HG02840 (cell line): ENCODE measurements around the gene MC4R.
"Not testable (repeated sequence)": the region's sequence is repeated elsewhere in the genome, so short reads cannot be mapped to it uniquely, and the experiment has no call there.

ENCODE experiments used
- ATAC-seq: cut with Tn5 transposase; IDR thresholded peaks from one replicate; pipeline ENCODE4 v1.9.1; 2021; ENCODE audit warnings: mild to moderate bottlenecking, moderate library complexity, moderate number of reproducible peaks; ENCODE audit not compliant: unreplicated experiment, low FRiP score

The MC4R gene

DNA sequence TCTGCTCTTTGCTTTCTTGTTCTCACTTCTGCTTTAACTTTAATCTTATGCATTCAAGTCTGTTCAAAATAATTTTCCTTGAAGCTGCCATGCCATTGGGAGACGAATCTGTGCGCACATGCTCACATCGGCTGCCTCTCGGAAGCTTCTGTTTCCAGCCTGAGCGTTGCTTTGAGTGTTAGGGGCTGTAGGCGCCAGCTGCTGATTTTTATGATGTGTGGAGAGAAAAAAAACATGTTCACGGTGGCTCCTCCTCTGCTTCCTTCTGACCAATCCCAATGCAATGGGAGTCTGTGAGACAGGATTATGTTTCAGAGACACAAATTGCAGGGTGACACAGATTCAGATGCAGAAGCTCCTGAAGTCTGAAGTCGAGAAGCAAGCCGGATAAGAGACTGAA, at the start of gene MC4R:
Gene MC4R (minus strand): TSS at position 180 of the 400 bp plus-strand sequence. CDS start 426 bp downstream, outside the sequence.
- ATAC-seq, result no peak

DNA sequence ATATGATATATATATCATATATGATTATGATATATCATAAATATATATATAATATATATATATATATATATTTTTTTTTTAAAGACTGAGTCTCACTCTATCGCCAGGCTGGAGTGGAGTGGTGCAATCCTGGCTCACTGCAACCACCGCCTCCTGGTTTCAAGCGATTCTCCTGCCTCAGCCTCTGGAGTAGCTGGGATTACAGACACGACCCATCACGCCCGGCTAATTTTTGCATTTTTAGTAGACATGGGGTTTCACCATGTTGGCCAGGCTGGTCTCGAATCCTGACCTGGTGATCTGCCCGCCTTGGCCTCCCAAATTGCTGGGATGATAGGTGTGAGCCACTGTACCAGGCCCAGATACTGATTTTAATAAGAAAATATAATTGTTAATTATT, 49.7 kb upstream of the MC4R start:
- not testable (repeated sequence) for ATAC-seq

DNA sequence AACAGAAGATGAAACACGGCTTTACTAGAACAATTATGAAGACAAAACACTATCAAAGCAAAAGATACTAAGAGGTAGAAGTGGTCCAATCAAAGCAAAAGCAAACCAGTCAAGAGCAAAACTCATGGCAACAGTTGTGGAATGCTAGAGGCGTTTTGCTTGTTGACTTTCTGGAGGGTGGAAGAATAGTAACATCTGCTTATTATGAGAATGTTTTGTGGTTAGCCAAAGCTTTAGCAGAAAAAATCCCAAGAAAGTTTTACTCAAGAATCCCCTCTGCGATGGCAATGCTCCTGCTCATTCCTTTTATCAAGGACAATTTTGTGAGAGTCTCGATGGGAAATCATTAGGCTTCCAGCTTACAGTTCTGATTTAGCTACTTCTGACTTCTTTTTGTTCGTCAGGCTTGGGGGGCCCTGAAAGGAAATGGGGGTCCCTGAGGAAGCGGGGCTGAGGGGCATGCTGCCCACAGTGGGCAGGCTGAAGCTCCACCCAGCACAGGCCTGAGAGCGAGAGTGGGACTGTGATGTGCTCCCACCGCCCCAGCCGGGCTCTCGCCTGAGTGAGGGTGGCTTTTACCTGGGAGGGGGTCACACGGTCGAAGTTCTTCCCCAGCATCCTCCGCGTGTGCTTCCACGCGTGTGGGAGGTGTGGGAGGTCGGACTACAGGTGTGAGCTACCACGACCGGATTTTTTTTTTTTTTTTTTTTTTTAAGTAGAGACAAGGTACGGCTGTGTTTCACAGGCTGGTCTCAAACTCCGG, 49.0 kb upstream of the MC4R start:
- ATAC-seq, result no peak

DNA sequence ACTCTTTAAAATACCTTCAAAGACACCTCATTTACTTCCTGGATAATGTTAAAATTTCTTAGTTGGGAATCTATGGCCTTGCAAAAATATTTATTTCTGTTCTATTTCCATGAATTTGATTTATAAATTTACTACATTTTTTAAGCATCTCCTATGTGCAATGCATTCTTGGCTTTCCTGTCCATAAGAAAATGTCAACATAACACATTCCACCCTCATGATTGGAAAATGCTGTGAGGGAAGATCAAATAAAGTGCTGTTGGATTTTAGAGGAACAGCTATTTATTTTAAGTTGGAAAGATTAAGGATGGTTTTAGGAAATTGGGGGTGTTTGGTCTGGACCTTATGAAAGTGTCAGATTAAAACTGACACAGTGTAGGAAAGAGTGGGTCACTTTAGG, 45.4 kb upstream of the MC4R start:
- no peak for ATAC-seq

DNA sequence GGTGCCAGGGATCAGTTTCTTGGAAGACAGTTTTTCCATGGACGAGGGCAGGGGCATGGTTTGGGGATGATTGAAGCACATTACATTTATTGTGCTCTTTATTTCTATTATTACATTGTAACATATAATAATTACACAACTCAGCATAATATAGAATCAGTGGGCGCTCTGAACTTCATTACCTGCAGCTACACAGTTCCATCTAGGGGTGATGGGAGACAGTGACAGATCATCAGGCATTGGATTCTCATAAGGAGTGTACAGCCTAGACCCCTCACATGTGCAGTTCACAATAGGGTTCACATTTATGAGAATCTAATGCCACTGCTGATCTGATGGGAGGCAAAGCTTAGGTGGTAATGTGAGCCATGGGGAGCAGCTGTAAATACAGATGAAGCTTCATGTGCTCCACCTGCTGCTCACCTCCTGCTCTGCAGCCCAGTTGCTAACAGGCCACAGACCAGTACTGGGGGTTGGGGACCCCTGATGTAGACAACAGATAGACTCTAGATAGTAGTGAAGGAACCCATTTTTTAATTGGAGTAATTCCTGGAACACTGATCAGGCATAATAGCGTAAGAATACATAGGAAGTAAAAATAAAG, 41.5 kb upstream of the MC4R start:
- ATAC-seq, result no peak

DNA sequence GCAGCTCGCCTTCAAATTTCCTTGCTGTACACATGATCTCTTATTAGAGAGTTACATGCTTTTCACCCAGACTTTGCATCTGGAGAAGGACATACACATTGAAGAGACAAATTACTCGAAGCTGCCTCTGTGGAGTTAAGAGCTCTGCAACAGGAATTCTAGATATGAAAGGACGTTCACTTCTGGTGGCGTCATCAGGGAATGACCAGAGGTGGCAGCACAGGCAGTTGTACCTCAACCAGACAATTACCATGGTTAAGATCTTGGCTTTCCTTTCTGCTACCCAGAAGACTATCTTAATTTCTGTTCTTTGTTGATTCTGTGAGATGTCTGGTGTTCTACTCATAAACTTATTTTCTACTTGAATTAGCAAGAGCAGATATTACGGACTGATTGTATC, 39.1 kb upstream of the MC4R start:
- no peak for ATAC-seq

DNA sequence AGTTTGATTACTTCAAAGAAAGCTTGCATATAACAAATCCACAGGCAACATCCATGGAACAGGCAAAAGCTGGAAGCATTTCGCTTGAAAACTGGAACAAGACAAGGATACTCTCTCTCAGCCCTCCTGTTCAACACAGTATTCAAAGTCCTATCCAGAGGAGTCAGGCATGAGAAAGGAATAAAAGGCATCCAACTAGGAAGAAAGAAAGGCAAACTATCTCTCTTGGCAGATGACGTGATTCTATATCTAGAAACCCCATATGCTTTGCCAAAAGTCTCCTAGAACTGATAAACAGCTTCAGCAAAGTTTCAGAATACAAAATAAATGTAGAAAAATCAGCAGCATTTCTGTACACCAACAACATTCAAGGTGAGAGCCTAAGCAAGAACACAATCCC, 34.1 kb upstream of the MC4R start:
- ATAC-seq, result no peak

DNA sequence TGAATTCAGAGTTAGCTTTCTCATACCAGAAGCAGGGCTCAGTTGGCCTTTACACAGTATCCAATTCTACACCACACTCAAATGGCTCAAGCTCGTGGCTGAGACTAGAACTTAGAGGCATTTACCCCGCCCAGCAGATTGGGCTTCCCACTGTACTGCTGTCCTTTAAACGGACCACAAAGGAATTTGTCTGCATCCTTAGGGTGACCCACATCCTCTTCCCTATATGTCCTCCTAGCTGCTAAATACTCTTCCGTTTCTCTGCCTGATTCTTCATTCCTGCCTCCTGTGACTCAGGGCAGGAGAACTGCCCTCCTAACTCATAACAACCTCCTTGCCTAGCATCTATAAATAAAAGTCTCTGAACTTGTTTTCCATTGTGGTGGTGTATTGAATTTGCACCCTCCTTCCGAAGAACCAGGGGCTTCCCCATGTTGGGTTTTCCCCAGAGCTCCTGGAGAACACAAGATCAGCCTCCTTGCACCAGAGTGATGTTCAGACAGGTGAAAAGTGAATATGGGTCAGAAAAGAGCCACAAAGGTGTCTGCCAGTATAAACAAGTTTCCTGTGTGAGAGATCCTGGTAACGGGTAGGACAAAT, 32.0 kb upstream of the MC4R start:
- ATAC-seq, result no peak

DNA sequence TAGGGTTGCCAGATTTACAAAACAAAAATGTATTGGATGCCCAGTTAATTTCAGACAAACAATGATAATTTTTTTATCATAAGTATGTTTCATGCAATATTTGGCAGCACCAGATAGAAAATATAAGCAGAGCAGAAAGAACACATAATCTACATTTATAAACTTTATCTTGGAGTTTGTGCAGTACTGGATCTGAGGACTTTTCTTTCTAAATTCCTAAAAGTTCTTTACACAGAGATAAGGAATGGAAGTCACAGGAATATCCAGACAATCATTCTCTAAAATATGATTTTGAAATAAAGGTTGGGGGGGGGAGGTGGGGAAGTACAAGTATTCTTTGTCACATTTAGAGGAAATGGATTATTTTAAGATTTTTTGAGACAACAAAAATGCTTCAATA, 28.8 kb upstream of the MC4R start:
- no peak for ATAC-seq

DNA sequence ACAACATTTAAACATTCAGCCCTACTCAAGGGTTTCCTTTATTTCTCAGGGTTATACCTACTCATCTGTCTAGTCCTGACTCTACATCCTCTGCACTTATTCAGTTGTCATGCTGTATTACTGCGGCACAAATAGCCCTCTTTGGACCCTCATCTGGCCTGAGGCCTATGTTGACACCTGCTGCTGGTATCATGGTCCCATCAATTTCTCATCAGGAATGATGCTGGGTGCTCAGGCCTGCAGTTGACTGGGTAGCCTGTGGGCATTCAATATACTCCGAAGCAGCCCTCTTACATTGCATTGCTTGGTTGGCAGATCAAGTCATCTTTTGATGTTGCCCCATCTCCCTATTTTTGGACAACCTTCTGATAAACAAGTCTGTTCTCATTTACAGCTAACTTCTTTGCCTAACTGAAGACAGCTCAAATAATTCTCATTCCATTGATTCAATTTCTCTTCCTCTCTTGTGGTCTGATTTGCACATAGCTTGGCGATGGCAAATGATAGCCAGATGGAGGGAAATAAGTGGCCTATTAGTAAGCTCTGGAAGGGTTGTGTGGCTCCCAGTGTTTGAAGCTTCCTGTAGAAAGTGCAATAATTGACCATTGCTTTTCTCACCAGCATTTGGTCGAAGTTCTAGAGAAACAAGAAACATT, 19.1 kb upstream of the MC4R start:
- no peak for ATAC-seq

DNA sequence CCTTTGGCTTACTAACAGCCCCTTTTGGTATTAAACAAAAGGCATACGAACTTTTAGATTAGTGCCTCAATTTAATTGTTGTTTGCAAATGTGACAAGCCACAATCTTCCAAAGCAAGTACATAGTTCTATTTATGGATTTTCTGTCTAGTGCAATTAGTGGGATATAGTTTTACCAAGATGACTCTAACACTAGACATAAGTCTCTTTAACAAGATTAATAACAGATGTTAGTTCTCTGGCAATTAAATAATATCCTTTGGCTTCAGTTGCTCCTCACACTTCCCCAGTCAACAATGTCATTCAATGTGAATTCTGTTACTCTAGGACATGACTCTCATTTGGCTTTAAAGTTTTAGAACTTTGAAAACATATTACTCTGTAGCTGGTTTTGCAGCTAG, 16.7 kb upstream of the MC4R start:
- no peak for ATAC-seq

DNA sequence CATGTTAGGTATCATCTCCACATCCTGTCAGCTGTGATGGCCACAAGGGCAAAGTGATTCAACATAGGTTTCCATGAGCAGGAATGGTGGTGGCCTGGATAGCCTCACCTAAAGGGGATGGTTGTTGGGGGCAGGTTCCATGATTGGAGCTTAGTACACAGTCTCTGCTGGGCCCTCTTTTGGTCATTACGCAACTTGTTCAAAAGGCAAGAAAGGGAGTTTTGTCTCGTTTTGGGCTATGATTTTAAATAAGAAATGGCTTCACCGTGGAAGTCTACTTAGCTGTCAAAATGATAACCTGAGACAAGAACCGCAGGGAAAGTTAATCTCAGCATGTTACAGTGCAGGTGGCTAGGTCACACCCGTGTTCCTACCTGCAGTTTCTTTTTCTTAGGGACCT, 13.1 kb upstream of the MC4R start:
- no peak for ATAC-seq

DNA sequence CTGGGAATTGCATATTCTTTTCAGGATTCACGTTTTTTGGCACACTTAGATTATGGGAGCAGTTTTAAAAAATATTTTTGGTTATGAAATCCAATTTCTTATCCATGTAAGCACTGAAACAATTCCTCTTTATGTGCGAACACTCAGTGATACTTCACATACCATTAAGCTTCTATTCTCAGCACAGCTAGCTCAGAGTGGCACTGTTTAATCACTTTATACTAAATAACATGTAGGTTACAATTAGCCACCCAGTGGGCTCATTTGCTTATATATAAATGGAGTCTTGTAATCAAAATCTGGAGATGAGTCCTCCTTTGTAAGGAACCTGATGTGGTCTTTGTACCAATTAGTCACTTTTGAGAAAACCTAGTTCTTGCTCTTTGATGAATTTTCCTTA, 11.3 kb upstream of the MC4R start:
- ATAC-seq, result no peak

DNA sequence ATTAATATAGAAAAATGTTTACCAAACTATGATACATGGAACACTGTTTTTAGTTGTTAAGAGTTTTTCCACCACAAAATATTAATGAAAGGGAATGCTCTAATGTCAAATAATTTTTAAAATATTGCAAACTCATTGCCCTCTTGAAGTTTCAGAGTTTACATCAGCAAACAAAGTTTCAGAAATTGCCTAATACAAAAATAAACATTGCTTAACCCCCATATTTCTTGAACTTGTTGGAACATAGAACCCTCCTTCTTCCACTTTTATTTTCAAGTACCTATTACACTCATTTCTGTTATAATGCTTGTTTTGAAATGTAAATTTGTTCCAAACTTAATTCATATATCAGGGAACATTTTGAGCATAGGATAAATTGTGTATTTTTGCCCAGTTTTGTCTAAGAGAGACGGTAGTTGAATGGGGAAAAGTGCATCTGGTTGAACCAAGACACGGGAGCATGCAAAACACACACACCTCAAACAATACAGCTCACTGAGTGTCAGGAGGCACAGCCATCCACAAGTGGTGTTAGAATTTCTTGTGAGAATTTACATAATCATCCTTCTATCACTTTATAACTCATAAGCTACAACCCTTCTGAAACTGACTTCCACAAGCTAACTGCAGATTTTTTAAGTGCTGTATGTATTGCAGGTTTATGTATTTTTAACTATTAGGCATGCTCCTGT, 5.3 kb upstream of the MC4R start:
- ATAC-seq, result no peak

DNA sequence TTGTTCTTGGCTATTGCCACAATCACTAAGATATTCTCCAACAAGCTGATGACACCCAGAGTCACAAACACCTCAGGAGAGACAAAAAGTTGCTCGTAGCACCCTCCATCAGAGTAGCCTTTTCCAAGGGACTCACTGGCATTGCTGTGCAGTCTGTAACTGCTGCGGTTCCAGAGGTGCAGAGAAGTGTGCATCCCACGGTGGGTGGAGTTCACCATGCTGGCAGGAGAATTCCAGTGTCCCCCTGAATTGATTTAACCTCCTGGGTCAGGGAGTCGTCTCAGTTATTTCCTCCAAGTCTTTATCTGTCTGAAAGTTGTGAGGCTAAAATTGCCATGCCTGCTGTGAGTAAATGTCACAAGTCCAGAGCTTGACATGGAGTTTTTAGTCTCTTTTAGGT, 443 bp downstream of the MC4R start:
- no peak for ATAC-seq

DNA sequence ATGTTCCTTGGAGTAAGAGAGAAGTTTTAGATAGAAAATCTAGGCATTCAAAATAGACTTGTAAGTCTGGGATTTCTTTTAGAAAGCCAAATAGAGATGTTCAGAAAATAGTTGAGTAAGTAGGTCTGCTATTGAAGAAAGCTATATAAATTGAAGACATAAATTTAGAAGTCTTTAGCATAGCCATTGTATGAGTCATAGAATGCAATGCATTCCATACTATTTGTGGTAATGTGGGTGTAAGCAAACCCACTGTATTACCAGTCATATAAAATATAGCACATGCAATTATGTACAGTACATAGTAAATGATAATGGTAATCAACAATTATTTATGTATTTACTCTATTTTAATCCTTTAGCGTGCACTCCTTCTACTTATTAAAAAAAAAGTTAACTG, 14.1 kb downstream of the MC4R start:
- no peak for ATAC-seq

DNA sequence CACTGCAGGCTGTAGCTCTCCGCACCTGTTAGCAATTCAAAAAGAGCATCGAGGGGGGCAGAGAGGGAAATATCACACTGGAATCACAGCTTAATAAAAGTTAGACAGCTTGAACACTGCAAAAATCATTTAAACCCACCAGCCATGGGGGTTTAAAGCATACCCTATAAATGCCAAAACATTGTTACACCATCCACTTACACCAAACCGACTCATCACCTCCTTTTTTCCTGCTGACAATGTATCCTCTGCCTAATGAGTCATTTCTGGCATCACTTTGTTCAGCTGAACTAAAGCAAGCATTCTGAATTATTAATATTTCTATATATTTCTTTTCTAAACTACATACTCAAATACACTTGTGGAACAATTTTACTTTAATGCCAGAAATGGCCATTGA, 21.6 kb downstream of the MC4R start:
- ATAC-seq, result no peak

DNA sequence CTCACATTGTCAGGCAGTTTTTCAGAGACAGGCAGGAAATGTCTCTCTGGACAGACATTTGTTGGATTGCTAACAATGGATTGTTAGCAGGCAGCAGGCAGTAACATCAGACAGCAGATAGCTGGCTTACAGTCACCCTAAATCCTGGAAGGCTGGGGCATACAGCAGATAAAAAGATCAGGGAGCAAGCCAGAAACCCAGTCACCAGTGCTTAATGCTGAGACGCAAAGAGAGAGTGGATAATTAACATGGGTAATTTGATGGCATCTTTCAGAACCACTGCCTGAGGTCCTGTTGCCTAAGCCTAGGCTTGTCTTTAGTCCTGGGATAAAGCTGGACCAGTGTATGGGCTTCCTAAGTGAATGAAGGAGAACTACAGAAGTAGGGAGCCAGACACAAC, 22.4 kb downstream of the MC4R start:
- no peak for ATAC-seq

DNA sequence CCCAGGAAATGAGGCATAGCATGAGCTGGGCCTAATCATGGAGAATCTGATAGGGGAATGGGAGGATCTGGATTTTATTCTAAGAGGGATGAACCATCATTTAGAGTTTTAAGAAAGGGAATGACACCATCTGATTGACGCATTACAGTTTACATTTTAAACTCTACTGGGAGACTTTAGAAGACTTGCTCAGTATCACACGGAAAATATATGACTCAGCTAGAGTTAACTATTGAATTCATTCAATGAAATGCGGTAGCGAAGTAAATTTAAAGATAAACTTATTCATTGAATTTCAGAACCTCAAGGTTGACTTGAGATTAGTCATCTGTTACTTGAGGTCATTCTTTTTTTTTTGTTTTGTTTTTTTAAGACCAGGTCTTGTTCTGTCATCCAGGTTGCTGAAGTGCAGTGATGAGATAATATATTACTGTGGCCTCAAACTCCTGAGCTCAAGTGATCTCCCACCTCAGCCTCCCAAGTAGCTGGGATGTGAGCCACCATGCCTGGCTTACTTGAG, 25.0 kb downstream of the MC4R start:
- ATAC-seq, result no peak

DNA sequence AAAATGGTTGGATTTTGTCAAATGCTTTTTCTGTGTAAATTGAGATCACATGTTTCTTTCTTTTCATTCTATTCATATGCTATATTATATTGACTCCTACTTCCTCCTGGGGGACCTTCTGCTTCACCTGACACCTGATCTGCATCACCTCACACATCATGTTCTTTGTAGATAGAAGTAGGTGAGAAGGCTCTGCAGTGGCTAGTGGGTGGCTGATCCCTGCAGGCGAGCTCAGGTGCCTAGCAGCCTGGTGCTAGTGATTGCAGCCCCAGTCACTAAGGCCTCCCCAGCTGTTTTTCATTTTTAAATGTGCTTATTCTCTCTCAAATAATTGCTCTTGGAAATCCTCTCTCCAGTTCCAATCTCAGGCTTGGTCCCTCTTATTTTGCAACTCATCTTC, 33.6 kb downstream of the MC4R start:
- no peak for ATAC-seq

DNA sequence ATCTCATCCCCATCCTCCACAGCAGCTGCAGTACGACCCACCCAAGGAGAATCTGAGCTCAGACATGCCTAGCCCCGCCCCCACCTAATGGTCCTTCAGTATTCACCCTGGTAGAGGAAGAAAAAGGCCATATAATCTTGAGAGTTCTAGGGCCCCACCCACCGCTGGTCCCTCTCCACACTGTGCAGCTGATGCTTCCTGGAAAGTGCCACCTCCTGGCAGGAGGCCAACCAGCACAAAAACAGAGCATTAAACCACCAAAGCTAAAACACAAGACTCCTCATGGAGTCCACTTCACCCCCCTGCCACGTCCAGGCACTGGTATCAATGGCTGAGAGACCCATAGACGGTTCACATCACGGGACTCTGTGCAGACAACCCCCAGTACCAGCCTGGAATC, 40.7 kb downstream of the MC4R start:
- no peak for ATAC-seq
